Measurements from ENCODE around the gene GPAT3. TPM values are rescaled to one million over a fixed set of nuclear protein-coding genes. Genes with fewer than 3 reads are reported as not detected.

Gene GPAT3
- total RNA-seq, 1 donor from 2014 or later: 16.0 TPM

DNA sequence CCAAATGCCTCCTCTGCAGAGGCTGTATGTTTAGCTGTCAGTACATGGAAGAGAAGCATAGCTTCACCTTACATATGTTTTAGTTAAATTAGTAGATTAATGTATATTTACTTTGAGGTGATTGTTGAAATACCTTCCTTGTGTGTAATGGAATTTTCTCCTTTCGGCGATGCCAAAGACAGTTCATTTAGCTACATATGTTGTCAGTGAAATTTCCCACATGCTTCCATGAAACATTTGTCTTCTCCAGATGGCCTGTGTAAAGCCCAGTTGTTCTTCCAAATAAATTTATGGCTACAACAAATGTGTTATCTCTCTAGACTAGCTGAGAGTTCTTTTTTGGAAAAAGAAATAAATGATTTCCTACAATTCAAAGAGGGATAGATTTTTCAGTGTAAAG is 95.2 kb downstream of the GPAT3 start:
- Mint-ChIP-seq H3K27me3 (ENCODE audit: unreplicated experiment) (no peaks in the 10 kb centered on the region), H3K4me3 (ENCODE audit: unreplicated experiment) (no peak overlapping the region), H3K36me3 (ENCODE audit: low read depth, unreplicated experiment) (no peaks in the 10 kb centered on the region), H3K9me3 (ENCODE audit: unreplicated experiment) (no peaks in the 10 kb centered on the region), H3K4me1 (ENCODE audit: unreplicated experiment) (peaks cover 27% of the 10 kb centered on the region), H3K27ac (ENCODE audit: unreplicated experiment) (no peak overlapping the region)
- TF ChIP-seq, protein P1, sequence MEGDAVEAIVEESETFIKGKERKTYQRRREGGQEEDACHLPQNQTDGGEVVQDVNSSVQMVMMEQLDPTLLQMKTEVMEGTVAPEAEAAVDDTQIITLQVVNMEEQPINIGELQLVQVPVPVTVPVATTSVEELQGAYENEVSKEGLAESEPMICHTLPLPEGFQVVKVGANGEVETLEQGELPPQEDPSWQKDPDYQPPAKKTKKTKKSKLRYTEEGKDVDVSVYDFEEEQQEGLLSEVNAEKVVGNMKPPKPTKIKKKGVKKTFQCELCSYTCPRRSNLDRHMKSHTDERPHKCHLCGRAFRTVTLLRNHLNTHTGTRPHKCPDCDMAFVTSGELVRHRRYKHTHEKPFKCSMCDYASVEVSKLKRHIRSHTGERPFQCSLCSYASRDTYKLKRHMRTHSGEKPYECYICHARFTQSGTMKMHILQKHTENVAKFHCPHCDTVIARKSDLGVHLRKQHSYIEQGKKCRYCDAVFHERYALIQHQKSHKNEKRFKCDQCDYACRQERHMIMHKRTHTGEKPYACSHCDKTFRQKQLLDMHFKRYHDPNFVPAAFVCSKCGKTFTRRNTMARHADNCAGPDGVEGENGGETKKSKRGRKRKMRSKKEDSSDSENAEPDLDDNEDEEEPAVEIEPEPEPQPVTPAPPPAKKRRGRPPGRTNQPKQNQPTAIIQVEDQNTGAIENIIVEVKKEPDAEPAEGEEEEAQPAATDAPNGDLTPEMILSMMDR (IDR thresholded peaks at IDR 0.05; ENCODE audit: unreplicated experiment): no peak
- no peak for DNase-seq (ENCODE audit: low spot score)

DNA sequence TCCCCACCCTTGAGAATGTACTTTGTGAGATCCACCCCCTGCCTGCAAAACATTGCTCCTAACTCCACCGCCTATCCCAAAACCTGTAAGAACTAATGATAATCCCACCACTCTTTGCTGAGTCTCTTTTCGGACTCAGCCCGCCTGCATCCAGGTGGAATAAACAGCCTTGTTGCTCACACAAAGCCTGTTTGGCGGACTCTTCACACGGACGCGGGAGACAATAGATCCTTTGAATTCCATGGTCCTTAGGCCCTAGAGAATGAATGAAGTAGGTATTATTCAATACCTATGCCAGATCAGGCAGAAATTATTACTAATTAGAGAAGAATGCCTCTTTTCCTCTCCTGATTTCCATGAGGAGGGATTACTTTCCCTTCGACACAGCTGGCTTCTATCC is 101.0 kb downstream of the GPAT3 start:
- Mint-ChIP-seq H3K4me3 (ENCODE audit: unreplicated experiment) (no peak overlapping the region), H3K9me3 (ENCODE audit: unreplicated experiment) (no peaks in the 10 kb centered on the region), H3K4me1 (ENCODE audit: unreplicated experiment) (peaks cover under 1% of the 10 kb centered on the region), H3K27ac (ENCODE audit: unreplicated experiment) (no peak overlapping the region), H3K36me3 (ENCODE audit: low read depth, unreplicated experiment) (no peaks in the 10 kb centered on the region), H3K27me3 (ENCODE audit: unreplicated experiment) (no peaks in the 10 kb centered on the region)
- TF ChIP-seq, protein P1 (IDR thresholded peaks at IDR 0.05; ENCODE audit: unreplicated experiment): no peak
- no peak for DNase-seq (ENCODE audit: low spot score)

DNA sequence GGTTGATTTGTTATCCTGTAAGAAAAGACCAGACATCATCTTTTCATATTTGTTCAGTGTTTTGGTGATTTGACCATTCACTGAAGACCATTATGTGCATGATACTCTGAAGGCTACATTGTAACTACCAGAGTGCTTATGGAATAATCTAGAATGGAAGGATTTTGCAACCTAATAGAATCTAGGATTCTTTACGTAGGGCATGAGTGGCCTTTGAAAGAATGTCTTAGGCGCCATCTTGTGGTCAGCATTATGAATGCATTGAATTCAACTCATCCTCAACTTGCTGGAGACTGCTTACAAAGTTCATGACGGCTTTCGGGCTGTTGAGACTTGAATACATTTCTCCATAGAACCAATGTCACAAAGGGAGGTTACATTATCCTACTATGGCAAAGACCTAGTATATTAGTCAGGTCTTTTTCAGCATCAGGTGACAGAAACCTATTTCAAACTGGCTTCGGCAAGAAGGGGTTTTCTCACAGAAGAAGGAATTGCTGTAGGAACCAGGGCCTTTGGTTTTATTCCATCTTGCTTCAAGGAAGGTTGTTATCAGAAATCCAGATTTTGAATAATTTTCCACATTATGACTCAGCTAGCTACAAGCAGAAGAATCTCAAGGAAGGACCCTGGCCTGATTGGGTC is 104.1 kb downstream of the GPAT3 start:
- H3K4me1 Mint-ChIP-seq (ENCODE audit: unreplicated experiment): no peaks in the 10 kb centered on the region

DNA sequence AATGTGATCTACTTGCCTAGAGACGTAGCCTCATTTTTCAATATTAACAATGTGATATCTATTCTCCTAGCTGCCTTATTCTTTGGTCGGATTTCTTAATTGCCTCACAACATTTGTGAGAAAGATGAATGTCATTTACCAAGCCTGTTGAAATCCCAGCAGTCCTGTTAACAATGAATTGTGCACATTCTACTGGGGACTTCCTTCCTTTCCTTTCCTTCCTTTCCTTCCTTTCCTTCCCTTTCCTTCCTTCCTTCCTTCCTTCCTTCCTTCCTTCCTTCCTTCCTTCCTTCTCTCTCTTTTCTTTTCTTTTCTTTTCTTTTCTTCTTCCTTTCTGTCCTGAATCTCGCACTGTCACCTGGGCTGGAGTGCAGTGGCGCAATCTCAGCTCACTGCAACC is 107.1 kb downstream of the GPAT3 start:
- TF ChIP-seq, protein P1 (IDR thresholded peaks at IDR 0.05; ENCODE audit: unreplicated experiment): no peak
- Mint-ChIP-seq H3K36me3 (ENCODE audit: low read depth, unreplicated experiment) (no peaks in the 10 kb centered on the region), H3K27me3 (ENCODE audit: unreplicated experiment) (no peaks in the 10 kb centered on the region), H3K27ac (ENCODE audit: unreplicated experiment) (no peak overlapping the region), H3K4me3 (ENCODE audit: unreplicated experiment) (no peak overlapping the region), H3K9me3 (ENCODE audit: unreplicated experiment) (no peaks in the 10 kb centered on the region), H3K4me1 (ENCODE audit: unreplicated experiment) (peaks cover 4% of the 10 kb centered on the region)
- DNase-seq (ENCODE audit: low spot score): no peak

More for the DNA sequence above, 104.1 kb downstream of the GPAT3 start:
- no peaks in the 10 kb centered on the region for H3K36me3 Mint-ChIP-seq (ENCODE audit: low read depth, unreplicated experiment)
- TF ChIP-seq, protein P1 (IDR thresholded peaks at IDR 0.05; ENCODE audit: unreplicated experiment): peak; percentile 87
- H3K4me3 Mint-ChIP-seq (ENCODE audit: unreplicated experiment): no peak overlapping the region
- DNase-seq (ENCODE audit: low spot score): peak; percentile 64
- no peak overlapping the region for H3K27ac Mint-ChIP-seq (ENCODE audit: unreplicated experiment)
- no peaks in the 10 kb centered on the region for H3K27me3 Mint-ChIP-seq (ENCODE audit: unreplicated experiment)
- no peaks in the 10 kb centered on the region for H3K9me3 Mint-ChIP-seq (ENCODE audit: unreplicated experiment)

Measured in endothelial cell (in vitro differentiated cells).